HG02973 (cell line): Measurements from ENCODE around the gene NHEJ1.
A peak's percentile ranks its signal among the peaks of the same experiment; 100 is the strongest.

Experiments used
- ATAC-seq: cut with Tn5 transposase; IDR thresholded peaks from one replicate; pipeline ENCODE4 v1.9.1; 2021; ENCODE audit warnings: moderate library complexity; ENCODE audit not compliant: unreplicated experiment

NHEJ1 gene

GRCh38 chr2:219124381-219125110 lies 36.1 kb downstream of the NHEJ1 start:
- ATAC-seq: no peak

- ATAC-seq: no peak
Measured at GRCh38 chr2:219123356-219124135, 37.1 kb downstream of the NHEJ1 start.

- no peak for ATAC-seq
Measured at GRCh38 chr2:219122202-219122980, 38.2 kb downstream of the NHEJ1 start.

- ATAC-seq: no peak
Measured at GRCh38 chr2:219120082-219120481, 40.5 kb downstream of the NHEJ1 start.

GRCh38 chr2:219119422-219120043 lies 41.1 kb downstream of the NHEJ1 start:
- no peak for ATAC-seq

- ATAC-seq: no peak
Measured at GRCh38 chr2:219118504-219118903, 42.1 kb downstream of the NHEJ1 start.

- no peak for ATAC-seq
Measured at GRCh38 chr2:219116776-219117646, 43.6 kb downstream of the NHEJ1 start.

- no peak for ATAC-seq
Measured at GRCh38 chr2:219112651-219113338, 47.8 kb downstream of the NHEJ1 start.

GRCh38 chr2:219112062-219112406 lies 48.6 kb downstream of the NHEJ1 start:
- no peak for ATAC-seq

GRCh38 chr2:219111375-219112061 lies 49.1 kb downstream of the NHEJ1 start:
- ATAC-seq: no peak

- ATAC-seq: no peak
Measured at GRCh38 chr2:219109471-219109870, 51.1 kb downstream of the NHEJ1 start.

GRCh38 chr2:219107758-219108157 lies 52.9 kb downstream of the NHEJ1 start:
- ATAC-seq: no peak

GRCh38 chr2:219106251-219106650 lies 54.4 kb downstream of the NHEJ1 start:
- ATAC-seq: no peak

GRCh38 chr2:219104107-219105035 lies 56.2 kb downstream of the NHEJ1 start:
- ATAC-seq: peak; percentile 62

GRCh38 chr2:219099329-219099728 lies 61.3 kb downstream of the NHEJ1 start:
- ATAC-seq: no peak

GRCh38 chr2:219095406-219095935 lies 65.1 kb downstream of the NHEJ1 start:
- ATAC-seq: no peak

GRCh38 chr2:219094171-219094570 lies 66.4 kb downstream of the NHEJ1 start:
- no peak for ATAC-seq
